GM13976 (cell line): ENCODE measurements around the gene ABCC2.

Source experiments
- DNase-seq: peaks from one replicate; pipeline ENCODE4 v3.0.0; 2012; ENCODE audit warnings: low spot score
- CTCF ChIP-seq: IDR thresholded peaks from 2 replicates; pipeline ENCODE4 v1.5.1; 2012; ENCODE audit warnings: borderline replicate concordance, mild to moderate bottlenecking; ENCODE audit not compliant: insufficient read depth; ENCODE audit errors: extremely low read depth, missing control alignments, control extremely low read depth
- in situ Hi-C: fragments of 300-500 bp; cut with MboI; formaldehyde crosslinking; loops from one replicate; pipeline ENCODE4 v1.12.0; 2022; ENCODE audit warnings: low sequenced_read_pairs, mixed read lengths, inconsistent platforms; ENCODE audit not compliant: unreplicated experiment

Gene ABCC2

GRCh38 chr10:99805190-99805589 lies 22.8 kb downstream of the ABCC2 start:
- no peak for TF ChIP-seq CTCF
- DNase-seq: no peak
- in situ Hi-C loops: no loop called here

- no peak for TF ChIP-seq CTCF
- in situ Hi-C loops: no loop called here
- no peak for DNase-seq
These were observed 23.7 kb downstream of the ABCC2 start for GRCh38 chr10:99806091-99806490.

GRCh38 chr10:99807786-99808185 lies 25.3 kb downstream of the ABCC2 start:
- in situ Hi-C loops: no loop called here
- no peak for TF ChIP-seq CTCF
- no peak for DNase-seq

- DNase-seq: no peak
- in situ Hi-C loops: no loop called here
- TF ChIP-seq CTCF: no peak
These were observed 25.8 kb downstream of the ABCC2 start for GRCh38 chr10:99808270-99808669.

- DNase-seq: no peak
- in situ Hi-C loops: no loop called here
- no peak for TF ChIP-seq CTCF
These were observed 27.0 kb downstream of the ABCC2 start for GRCh38 chr10:99809481-99809880.

GRCh38 chr10:99809931-99810615 lies 27.6 kb downstream of the ABCC2 start:
- no peak for TF ChIP-seq CTCF
- in situ Hi-C loops: no loop called here
- DNase-seq: no peak
